HG03060 (cell line): Measurements from ENCODE around the gene KL.

Source experiments
- ATAC-seq: cut with Tn5 transposase; IDR thresholded peaks from one replicate; pipeline ENCODE4 v1.9.1; 2021; ENCODE audit warnings: low read depth, moderate number of reproducible peaks; ENCODE audit not compliant: unreplicated experiment

KL gene

GRCh38 chr13:33003458-33004019, 12.7 kb upstream of the KL start:
- no peak for ATAC-seq

DNA sequence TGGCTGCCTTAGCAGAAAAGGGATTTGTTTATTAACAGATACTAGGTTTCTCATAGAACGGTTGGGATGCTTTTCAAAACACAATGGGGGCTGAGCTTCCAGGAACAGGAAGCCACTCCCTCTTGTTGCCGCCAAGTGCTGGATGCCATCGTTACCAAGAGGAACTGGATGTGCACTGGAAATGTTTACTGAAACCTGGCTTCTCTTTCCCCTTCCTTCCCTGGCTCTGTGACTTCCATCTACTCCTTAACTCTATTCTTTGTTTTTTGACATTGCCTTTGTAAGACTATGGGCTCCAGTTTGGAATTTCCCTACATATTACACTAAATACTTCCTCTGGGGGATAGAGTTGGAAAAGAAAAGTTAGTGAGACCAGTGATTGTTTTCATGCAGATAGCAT, 11.7 kb upstream of the KL start:
- ATAC-seq = no peak

DNA sequence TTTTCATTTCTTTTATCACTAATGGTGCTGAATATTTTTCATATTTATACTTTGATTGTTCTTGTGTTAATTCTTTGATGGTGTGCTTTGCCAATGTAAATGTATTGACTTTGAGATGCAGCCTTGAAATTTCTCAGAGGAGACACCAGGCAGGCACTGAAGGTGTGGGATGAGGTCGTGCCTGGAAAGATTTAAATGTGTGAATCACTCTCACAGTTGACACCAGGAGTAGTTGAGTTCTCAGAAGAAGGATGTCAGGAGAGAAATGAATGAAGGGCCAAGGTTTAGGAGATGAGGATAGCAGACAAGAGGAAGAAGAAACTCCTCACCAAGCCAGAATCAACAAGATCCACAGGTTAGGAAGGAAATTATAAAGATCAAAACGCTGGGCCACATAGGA, 10.1 kb upstream of the KL start:
- no peak for ATAC-seq

- ATAC-seq = no peak
Observed at GRCh38 chr13:33006638-33007037, 9.6 kb upstream of the KL start.

- no peak for ATAC-seq
Observed at GRCh38 chr13:33007237-33007636, 9.0 kb upstream of the KL start.

DNA sequence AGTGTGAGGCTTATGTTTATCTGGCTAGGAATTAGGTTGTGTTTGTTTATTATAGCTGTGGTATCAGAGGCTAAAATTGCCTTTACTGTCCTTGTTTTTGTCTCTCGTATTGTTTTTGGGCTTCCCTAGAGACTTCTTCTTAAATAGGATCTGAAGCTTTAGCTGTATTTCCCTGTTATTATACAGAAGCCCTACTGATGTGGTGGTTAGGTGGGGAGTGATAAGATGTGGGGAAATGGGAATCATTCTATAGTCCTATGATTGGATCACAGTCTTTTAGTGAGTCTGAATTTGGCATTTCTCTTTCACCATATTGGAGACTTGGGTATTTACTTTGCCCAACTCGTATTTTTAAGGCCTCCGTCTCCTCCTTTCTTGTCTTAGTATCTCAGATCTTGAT, 8.3 kb upstream of the KL start:
- ATAC-seq = no peak

- no peak for ATAC-seq
Observed at GRCh38 chr13:33008946-33009722, 7.1 kb upstream of the KL start.

DNA sequence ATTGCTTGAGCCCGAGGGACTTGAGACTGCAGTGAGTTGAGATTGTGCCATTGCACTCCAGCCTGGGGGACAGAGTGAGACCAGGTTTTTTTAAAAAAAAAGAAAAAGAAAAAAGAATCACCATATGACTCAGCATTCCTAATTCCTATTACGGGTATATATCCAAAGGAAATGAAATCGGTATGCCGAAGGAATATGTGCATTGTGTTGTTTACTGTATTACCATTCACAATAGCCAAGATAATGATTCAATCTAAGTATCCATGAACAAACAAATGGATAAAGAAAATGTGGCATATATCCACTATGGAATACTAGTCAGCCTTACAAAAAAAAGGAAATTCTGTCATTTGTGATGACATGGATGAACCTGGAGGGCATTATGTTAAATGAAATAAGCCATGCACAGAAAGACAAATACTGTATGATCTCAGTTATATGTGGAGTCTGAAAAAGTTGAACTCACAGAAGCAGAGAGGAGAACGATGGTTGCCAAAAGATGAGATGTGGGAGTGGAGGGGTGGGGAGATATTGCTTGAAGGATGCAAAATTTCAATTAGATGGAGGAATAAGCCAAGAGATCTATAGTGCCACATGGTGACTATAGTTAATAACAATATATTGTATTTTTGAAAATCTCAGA, 4.3 kb upstream of the KL start:
- no peak for ATAC-seq

DNA sequence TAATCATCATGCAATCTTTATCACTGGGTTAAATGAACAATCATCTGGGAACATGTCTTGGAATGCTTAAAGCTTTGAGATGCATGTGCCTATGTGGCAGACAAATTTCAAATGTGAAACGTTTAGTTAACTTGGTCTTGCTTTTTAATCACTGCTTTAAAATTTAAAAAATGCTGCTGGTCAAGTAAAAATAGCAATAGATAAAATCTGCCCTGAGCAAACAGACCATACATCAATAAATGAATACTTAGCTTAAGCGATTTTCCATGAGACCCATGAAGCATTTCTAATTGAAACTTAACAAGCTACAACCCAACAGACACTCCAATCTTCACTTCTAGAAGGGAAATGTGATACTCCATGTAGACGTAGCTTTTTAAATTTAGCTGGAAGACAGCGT, 1.9 kb upstream of the KL start:
- no peak for ATAC-seq

- ATAC-seq = no peak
Observed at GRCh38 chr13:33015241-33015668, 968 bp upstream of the KL start.

DNA sequence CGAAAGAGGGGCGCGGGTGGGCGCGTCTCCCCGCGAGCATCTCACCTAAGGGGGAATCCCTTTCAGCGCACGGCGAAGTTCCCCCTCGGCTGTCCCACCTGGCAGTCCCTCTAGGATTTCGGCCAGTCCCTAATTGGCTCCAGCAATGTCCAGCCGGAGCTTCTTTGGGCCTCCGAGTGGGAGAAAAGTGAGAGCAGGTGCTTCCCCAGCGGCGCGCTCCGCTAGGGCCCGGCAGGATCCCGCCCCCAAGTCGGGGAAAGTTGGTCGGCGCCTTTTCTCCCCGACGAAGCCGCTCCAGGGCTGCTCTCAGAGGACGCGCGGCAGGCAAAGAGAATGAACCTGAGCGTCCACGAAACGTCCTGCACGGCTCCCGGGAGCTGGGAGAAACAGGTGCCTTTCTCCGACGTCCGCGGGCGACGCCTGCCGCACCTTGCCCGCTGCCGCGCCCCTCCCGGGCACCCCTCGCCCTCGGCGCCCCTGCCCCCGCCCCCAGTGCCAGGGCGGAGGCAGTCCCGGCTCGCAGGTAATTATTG, 366 bp upstream of the KL start:
- ATAC-seq = no peak

DNA sequence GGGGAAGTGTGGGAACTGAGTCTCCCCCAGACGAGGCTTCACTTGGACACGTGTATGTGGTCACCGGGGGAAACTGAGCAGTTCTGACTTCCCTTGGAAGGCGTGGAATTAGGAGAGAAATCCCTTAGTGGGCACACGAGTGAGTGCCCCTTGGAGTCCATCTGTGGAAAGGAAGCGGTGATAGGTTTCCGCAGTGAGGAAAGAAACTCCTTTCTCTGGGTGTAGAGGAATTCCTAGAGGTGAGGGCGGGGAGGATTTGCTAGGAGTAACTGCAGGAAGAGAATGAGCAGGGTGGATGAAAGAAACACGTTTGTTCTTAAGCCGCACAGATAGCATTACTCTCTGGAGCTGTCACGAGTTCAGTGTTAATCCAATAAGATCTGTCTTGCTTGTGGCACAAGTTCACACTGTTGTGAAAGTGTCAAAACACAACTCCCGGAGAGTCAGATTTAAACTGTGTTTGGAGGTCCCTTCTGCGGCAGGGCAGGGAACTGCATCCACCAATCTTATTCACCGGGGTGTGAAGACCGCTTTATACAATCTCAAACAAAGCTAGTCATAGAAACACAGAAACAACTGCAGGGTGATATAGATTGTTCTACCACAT, 1.2 kb downstream of the KL start:
- peak; percentile 61 for ATAC-seq

DNA sequence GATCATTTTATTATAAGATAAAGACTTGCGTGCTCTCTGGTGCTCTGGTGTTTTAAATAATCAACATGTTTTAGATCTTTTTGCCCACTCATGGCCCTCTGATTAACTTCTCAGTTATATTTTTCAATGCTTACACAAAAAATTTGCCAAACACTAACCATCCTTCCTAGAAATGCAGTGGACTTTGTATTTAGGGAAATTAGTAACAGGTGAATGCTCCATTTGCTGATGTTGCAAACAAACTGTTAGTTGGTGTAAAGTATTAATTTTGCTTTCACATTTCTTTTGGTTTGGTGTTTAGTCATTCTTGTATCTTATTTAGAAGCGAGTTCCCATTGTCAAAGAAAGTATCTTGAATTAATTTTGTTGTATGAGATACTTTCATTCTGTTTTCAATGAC, 2.7 kb downstream of the KL start:
- ATAC-seq = no peak

- ATAC-seq = no peak
Observed at GRCh38 chr13:33022986-33023385, 6.8 kb downstream of the KL start.

DNA sequence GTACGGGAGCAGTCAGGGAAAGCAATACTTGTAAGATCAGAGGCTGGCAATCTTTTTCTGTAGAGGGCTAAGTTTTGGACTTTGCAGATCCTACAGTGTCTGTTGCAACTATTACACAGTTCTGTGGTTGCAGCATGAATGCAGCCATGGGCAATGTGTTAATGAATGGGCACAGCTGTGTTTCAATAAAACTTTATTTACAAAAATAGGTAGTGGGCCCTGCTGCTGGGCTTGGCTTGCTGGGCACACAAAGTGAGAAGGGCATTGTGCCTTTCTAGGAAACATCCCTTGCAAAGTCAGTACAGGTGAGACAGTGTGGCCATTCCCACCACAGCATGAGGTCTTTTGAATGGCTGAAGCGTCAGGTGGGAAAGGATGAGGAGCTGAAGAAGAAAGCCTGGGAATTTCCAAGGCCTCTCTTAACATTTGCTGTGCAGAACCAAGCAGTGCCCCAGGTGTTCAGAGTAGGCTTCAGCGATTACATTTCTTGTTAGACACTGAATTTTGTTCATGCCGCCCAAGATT, 9.1 kb downstream of the KL start:
- no peak for ATAC-seq

- no peak for ATAC-seq
Observed at GRCh38 chr13:33026489-33027152, 10.4 kb downstream of the KL start.

DNA sequence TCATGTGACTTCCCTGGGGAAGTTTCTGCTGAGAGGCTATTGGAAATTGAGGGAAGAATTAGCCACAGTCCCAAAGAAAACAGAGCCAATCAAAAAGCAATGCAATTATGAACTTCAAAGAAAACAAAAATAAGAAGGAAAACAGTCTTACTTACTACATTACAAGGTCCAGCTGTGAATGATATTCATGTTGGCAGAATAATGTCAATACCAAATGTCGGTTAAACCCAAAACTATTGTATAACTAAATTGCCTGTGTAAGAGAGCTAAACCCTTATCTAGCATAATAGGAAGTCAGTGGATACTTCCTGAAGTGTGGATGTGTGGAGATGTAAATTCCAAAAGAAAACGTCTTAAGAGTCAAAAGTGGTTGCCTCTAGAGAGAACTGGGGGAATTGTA, 12.4 kb downstream of the KL start:
- no peak for ATAC-seq

- ATAC-seq = no peak
Observed at GRCh38 chr13:33031277-33031676, 15.1 kb downstream of the KL start.

- no peak for ATAC-seq
Observed at GRCh38 chr13:33032037-33032625, 15.9 kb downstream of the KL start.
